ENCODE results near the gene PES1. TPM values are rescaled to one million over a fixed set of nuclear protein-coding genes. Genes with fewer than 3 reads are reported as not detected.

The PES1 gene
- total and polyA plus RNA-seq, 2 of the 13 experiments (the other 11 are each of a cell fraction or from before 2014, with no cell fraction given), result 65.1 to 94.7 TPM

DNA sequence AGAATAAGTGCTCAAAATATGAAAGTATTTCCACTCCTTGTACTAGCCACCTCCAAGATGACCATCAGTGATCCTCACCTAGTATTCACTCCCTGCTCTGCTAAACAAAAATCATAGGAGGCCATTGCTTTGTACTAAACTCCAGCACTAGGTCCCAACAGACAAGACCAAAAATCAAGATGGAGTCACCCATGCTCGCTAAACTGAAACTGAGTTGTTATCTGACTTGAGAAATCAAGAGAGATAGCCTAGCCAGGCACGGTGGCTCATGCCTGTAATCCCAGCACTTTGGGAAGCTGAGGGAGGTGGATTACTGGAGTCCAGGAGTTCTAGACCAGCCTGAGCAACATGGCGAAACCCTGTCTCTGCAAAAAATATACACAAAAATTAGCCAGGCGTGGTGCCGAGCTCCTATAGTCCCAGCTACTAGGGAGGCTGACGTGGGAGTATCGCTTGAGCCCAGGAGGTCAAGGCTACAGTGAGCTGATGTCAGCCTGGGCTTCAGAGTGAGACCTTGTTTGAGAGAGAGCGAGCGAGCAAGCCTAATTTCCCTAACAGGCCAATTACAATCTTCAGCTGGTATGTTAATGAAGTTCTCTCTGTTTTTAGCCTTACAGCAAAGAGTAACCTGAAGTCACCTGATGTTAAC lies 54.5 kb downstream of the PES1 start:
- no peak overlapping the region for H2AFZ ChIP-seq (ENCODE audit: low read length)
- DNase-seq (ENCODE audit: low spot score), result no peak
- TF ChIP-seq, protein P1, sequence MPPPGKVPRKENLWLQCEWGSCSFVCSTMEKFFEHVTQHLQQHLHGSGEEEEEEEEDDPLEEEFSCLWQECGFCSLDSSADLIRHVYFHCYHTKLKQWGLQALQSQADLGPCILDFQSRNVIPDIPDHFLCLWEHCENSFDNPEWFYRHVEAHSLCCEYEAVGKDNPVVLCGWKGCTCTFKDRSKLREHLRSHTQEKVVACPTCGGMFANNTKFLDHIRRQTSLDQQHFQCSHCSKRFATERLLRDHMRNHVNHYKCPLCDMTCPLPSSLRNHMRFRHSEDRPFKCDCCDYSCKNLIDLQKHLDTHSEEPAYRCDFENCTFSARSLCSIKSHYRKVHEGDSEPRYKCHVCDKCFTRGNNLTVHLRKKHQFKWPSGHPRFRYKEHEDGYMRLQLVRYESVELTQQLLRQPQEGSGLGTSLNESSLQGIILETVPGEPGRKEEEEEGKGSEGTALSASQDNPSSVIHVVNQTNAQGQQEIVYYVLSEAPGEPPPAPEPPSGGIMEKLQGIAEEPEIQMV (CRISPR knock-in tag; IDR thresholded peaks at IDR 0.05; ENCODE audit: low read depth), result no peak
- TF ChIP-seq, protein P2, sequence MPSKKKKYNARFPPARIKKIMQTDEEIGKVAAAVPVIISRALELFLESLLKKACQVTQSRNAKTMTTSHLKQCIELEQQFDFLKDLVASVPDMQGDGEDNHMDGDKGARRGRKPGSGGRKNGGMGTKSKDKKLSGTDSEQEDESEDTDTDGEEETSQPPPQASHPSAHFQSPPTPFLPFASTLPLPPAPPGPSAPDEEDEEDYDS (CRISPR knock-in tag; IDR thresholded peaks at IDR 0.05), result no peak
- FAIRE-seq, result no peak
- no peak overlapping the region for H3K4me2 ChIP-seq (ENCODE audit: low read depth, low read length)
- peaks cover 26% of the 10 kb centered on the region for H3K4me1 ChIP-seq (ENCODE audit: insufficient read depth, low read length)
- intact Hi-C loops (cut with micrococcal nuclease; ENCODE audit: unreplicated experiment), result no loop called here
- ChIA-PET CTCF (ENCODE audit: low intra/inter-chr PET ratio, low total read pairs) (no interaction called here), POLR2A (interaction anchor here (1.2 kb wide), 1 partner anchor 70 kb away, joined by 3 read pairs; the partner anchor contains the start of gene TCN2)
- WGBS (ENCODE audit: low lambda C conversion rate), result 82% methylated on average over 6 of the region's 9 CpGs
- BruUV-seq (replicated peaks), result no TSS peak
- in situ Hi-C loops (cut with HindIII; ENCODE audit: extremely low pct_ligation_motif_present, low pct_unique_long_range_greater_than_20kb), result no loop called here
- ATAC-seq, result peak; percentile 37; the same call in 1 of the 3 replicates
- H3K9me3 ChIP-seq (ENCODE audit: low read length), result no peaks in the 10 kb centered on the region
- H3K27me3 ChIP-seq (ENCODE audit: control insufficient read depth in 1 of 2, insufficient read depth in 2 of 2, low read length in 2 of 2), result peaks cover 0 to 7% of the 10 kb centered on the region in 2 experiments; a peak in 2 of 5 replicates
- H3K36me3 ChIP-seq (replicated peaks in 1 of 2; ENCODE audit: control insufficient read depth in 1 of 2, insufficient read depth in 2 of 2, low read length in 2 of 2), result no peaks in the 10 kb centered on the region
- H3K79me2 ChIP-seq (ENCODE audit: insufficient read depth, low read length), result no peaks in the 10 kb centered on the region
- H4K20me1 ChIP-seq (ENCODE audit: insufficient read depth, low read length), result no peaks in the 10 kb centered on the region
- no peak overlapping the region for H3K9ac ChIP-seq (ENCODE audit: insufficient read depth, low read depth, low read length)
- no peak overlapping the region for H3K27ac ChIP-seq (ENCODE audit: extremely low read length, insufficient read depth, low read length)
- no peak overlapping the region for H3K4me3 ChIP-seq (replicated peaks in 1 of 3; ENCODE audit: insufficient read depth in 1 of 3, low read depth in 2 of 3, low read length in 3 of 3)

DNA sequence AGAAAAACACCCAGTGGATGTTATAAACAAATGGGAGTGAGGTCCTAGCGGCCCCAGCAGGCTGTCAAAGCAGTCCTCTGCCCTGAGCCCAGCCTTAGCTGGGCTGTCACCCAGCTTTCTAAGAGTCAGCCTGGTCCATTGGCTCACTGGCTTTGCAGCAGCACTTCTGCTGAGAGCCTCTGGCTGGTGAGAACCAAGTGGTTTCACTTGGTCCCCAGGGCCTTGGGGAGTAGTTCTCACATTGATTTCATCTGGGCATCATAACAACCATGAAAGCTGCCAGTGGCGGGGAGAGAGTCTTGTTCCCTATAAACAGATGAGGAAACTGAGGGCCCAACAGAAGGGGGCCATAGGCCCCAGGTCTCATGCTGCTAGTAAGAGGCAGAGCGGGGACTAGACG lies 56.5 kb downstream of the PES1 start:
- Histone ChIP-seq H3K27ac (ENCODE audit: extremely low read length, insufficient read depth, low read length) (no peak overlapping the region), H3K79me2 (ENCODE audit: insufficient read depth, low read length) (no peaks in the 10 kb centered on the region), H2AFZ (ENCODE audit: low read length) (no peak overlapping the region), H3K4me3 (replicated peaks in 1 of 3; ENCODE audit: insufficient read depth in 1 of 3, low read depth in 2 of 3, low read length in 3 of 3) (no peak overlapping the region), H3K4me2 (ENCODE audit: low read depth, low read length) (no peak overlapping the region), H3K27me3 (ENCODE audit: control insufficient read depth in 1 of 2, insufficient read depth in 2 of 2, low read length in 2 of 2) (no peaks in the 10 kb centered on the region; a peak in 1 of 5 replicates), H3K9me3 (ENCODE audit: low read length) (no peaks in the 10 kb centered on the region), H3K4me1 (ENCODE audit: insufficient read depth, low read length) (peaks cover 19% of the 10 kb centered on the region), H3K9ac (ENCODE audit: insufficient read depth, low read depth, low read length) (no peak overlapping the region), H3K36me3 (replicated peaks in 1 of 2; ENCODE audit: control insufficient read depth in 1 of 2, insufficient read depth in 2 of 2, low read length in 2 of 2) (no peaks in the 10 kb centered on the region), H4K20me1 (ENCODE audit: insufficient read depth, low read length) (no peaks in the 10 kb centered on the region)
- no peak for ATAC-seq
- no TSS peak for BruUV-seq (replicated peaks)
- in situ Hi-C loops (cut with HindIII; ENCODE audit: extremely low pct_ligation_motif_present, low pct_unique_long_range_greater_than_20kb) (no loop called here), intact Hi-C loops (cut with micrococcal nuclease; ENCODE audit: unreplicated experiment) (no loop called here)
- 96% methylated on average over 4 of the region's 4 CpGs for WGBS (ENCODE audit: low lambda C conversion rate)
- no peak for FAIRE-seq
- ChIA-PET CTCF (ENCODE audit: low intra/inter-chr PET ratio, low total read pairs) (no interaction called here), POLR2A (no interaction called here)
- no peak for DNase-seq (ENCODE audit: low spot score)
- TF ChIP-seq SMC3 (IDR thresholded peaks at IDR 0.05; ENCODE audit: low read length) (no peak), CENPT (CRISPR knock-in tag; IDR thresholded peaks at IDR 0.05; ENCODE audit: low read depth) (no peak), HNF4A (CRISPR knock-in tag; IDR thresholded peaks at IDR 0.05) (no peak), ZNF550 (CRISPR knock-in tag; IDR thresholded peaks at IDR 0.05; ENCODE audit: borderline replicate concordance) (no peak), TSC22D2 (CRISPR knock-in tag; IDR thresholded peaks at IDR 0.05; ENCODE audit: borderline replicate concordance) (no peak), PTBP1 (IDR thresholded peaks at IDR 0.05; ENCODE audit: low read depth, low read length, poor library complexity, severe bottlenecking) (no peak), ZNF883 (CRISPR knock-in tag; IDR thresholded peaks at IDR 0.05; ENCODE audit: not compliant biosample characterization) (no peak), ZNF614 (CRISPR knock-in tag; IDR thresholded peaks at IDR 0.05; ENCODE audit: borderline replicate concordance) (no peak), ATF7-NPFF (CRISPR knock-in tag; IDR thresholded peaks at IDR 0.05; ENCODE audit: low read depth) (no peak)
- TF ChIP-seq, protein P3, sequence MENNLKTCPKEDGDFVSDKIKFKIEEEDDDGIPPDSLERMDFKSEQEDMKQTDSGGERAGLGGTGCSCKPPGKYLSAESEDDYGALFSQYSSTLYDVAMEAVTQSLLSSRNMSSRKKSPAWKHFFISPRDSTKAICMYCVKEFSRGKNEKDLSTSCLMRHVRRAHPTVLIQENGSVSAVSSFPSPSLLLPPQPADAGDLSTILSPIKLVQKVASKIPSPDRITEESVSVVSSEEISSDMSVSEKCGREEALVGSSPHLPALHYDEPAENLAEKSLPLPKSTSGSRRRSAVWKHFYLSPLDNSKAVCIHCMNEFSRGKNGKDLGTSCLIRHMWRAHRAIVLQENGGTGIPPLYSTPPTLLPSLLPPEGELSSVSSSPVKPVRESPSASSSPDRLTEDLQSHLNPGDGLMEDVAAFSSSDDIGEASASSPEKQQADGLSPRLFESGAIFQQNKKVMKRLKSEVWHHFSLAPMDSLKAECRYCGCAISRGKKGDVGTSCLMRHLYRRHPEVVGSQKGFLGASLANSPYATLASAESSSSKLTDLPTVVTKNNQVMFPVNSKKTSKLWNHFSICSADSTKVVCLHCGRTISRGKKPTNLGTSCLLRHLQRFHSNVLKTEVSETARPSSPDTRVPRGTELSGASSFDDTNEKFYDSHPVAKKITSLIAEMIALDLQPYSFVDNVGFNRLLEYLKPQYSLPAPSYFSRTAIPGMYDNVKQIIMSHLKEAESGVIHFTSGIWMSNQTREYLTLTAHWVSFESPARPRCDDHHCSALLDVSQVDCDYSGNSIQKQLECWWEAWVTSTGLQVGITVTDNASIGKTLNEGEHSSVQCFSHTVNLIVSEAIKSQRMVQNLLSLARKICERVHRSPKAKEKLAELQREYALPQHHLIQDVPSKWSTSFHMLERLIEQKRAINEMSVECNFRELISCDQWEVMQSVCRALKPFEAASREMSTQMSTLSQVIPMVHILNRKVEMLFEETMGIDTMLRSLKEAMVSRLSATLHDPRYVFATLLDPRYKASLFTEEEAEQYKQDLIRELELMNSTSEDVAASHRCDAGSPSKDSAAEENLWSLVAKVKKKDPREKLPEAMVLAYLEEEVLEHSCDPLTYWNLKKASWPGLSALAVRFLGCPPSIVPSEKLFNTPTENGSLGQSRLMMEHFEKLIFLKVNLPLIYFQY (CRISPR knock-in tag; IDR thresholded peaks at IDR 0.05; ENCODE audit: borderline replicate concordance), result no peak

Measured in HepG2 (cell line).